Activated T-helper 17 cell treated with anti-CD3 and anti-CD28 coated beads, Interleukin-2, amount 50 U/mL, for 72 hours (primary cell): ENCODE results near the gene CASQ2. TPM values are rescaled to one million over a fixed set of nuclear protein-coding genes. Genes with fewer than 3 reads are reported as not detected.
A peak's percentile ranks its signal among the peaks of the same experiment; 100 is the strongest.

ENCODE experiments used
- ATAC-seq: fragments of 150-1000 bp; cut with Tn5 transposase; replicated peaks from 2 replicates; pipeline ENCODE4 v1.10.0; 2021; ENCODE audit warnings: mild to moderate bottlenecking, moderate library complexity
- H3K27ac Mint-ChIP-seq: one replicate; pipeline ENCODE4 v1.8.0; 2022; ENCODE audit warnings: mixed read lengths
- H3K27me3 Mint-ChIP-seq: one replicate; pipeline ENCODE4 v1.8.0; 2022; ENCODE audit warnings: mixed read lengths
- H3K36me3 Mint-ChIP-seq: one replicate; pipeline ENCODE4 v1.8.0; 2022; ENCODE audit warnings: low read depth, mild to moderate bottlenecking, mixed read lengths
- H3K4me1 Mint-ChIP-seq: one replicate; pipeline ENCODE4 v1.8.0; 2022; ENCODE audit warnings: mixed read lengths
- H3K4me3 Mint-ChIP-seq: one replicate; pipeline ENCODE4 v1.8.0; 2022; ENCODE audit warnings: mild to moderate bottlenecking, mixed read lengths
- H3K9me3 Mint-ChIP-seq: one replicate; pipeline ENCODE4 v1.8.0; 2022; ENCODE audit warnings: mixed read lengths
- total RNA-seq, 2 donors: library from RNA; stranded (reverse); gene quantifications; one replicate each; pipeline ENCODE4 v1.2.3, GENCODE V29; 2022

CASQ2 gene
- not detected for total RNA-seq

- H3K27ac Mint-ChIP-seq = no peak within 1 kb of the TSS
- peaks cover 23% of the 10 kb centered on the region for H3K27me3 Mint-ChIP-seq
- H3K9me3 Mint-ChIP-seq = no peaks in the 10 kb centered on the region
- ATAC-seq = no peak
- no peak within 1 kb of the TSS for H3K4me3 Mint-ChIP-seq
- H3K36me3 Mint-ChIP-seq = no peaks in the 10 kb centered on the region
- no peaks in the 10 kb centered on the region for H3K4me1 Mint-ChIP-seq
Observed at GRCh38 chr1:115768549-115768948, at the start of gene CASQ2. Gene CASQ2, minus strand, starts transcription at chr1:115768714. Its CDS starts 173 bp downstream, at chr1:115768541.

GRCh38 chr1:115815694-115816093 is 47.2 kb upstream of the CASQ2 start:
- Mint-ChIP-seq H3K27me3 (peaks cover 24% of the 10 kb centered on the region), H3K4me1 (no peaks in the 10 kb centered on the region), H3K36me3 (no peaks in the 10 kb centered on the region), H3K9me3 (no peaks in the 10 kb centered on the region), H3K4me3 (no peak overlapping the region), H3K27ac (no peak overlapping the region)
- no peak for ATAC-seq

GRCh38 chr1:115814685-115815398 is 46.3 kb upstream of the CASQ2 start:
- ATAC-seq = no peak
- no peaks in the 10 kb centered on the region for H3K9me3 Mint-ChIP-seq
- H3K27me3 Mint-ChIP-seq = peaks cover 21% of the 10 kb centered on the region
- no peak overlapping the region for H3K4me3 Mint-ChIP-seq
- H3K36me3 Mint-ChIP-seq = no peaks in the 10 kb centered on the region
- no peaks in the 10 kb centered on the region for H3K4me1 Mint-ChIP-seq
- H3K27ac Mint-ChIP-seq = no peak overlapping the region

GRCh38 chr1:115813727-115814126 is 45.2 kb upstream of the CASQ2 start:
- no peak for ATAC-seq
- Mint-ChIP-seq H3K4me1 (no peaks in the 10 kb centered on the region), H3K27me3 (peaks cover 17% of the 10 kb centered on the region), H3K27ac (no peak overlapping the region), H3K4me3 (no peak overlapping the region), H3K36me3 (no peaks in the 10 kb centered on the region), H3K9me3 (no peaks in the 10 kb centered on the region)

- Mint-ChIP-seq H3K9me3 (no peaks in the 10 kb centered on the region), H3K4me1 (no peaks in the 10 kb centered on the region), H3K4me3 (no peak overlapping the region), H3K27me3 (peaks cover 22% of the 10 kb centered on the region), H3K36me3 (no peaks in the 10 kb centered on the region), H3K27ac (no peak overlapping the region)
- ATAC-seq = no peak
Observed at GRCh38 chr1:115811140-115811828, 42.8 kb upstream of the CASQ2 start.

GRCh38 chr1:115810609-115811008 is 42.1 kb upstream of the CASQ2 start:
- no peak for ATAC-seq
- Mint-ChIP-seq H3K4me3 (no peak overlapping the region), H3K27ac (no peak overlapping the region), H3K27me3 (peaks cover 23% of the 10 kb centered on the region), H3K4me1 (no peaks in the 10 kb centered on the region), H3K36me3 (no peaks in the 10 kb centered on the region), H3K9me3 (no peaks in the 10 kb centered on the region)

- no peak overlapping the region for H3K4me3 Mint-ChIP-seq
Observed at GRCh38 chr1:115809847-115810246, 41.3 kb upstream of the CASQ2 start.

GRCh38 chr1:115809076-115809475 is 40.6 kb upstream of the CASQ2 start:
- no peaks in the 10 kb centered on the region for H3K9me3 Mint-ChIP-seq
- H3K4me3 Mint-ChIP-seq = no peak overlapping the region
- peaks cover 25% of the 10 kb centered on the region for H3K27me3 Mint-ChIP-seq
- H3K4me1 Mint-ChIP-seq = no peaks in the 10 kb centered on the region
- ATAC-seq = no peak
- no peaks in the 10 kb centered on the region for H3K36me3 Mint-ChIP-seq
- no peak overlapping the region for H3K27ac Mint-ChIP-seq

More at GRCh38 chr1:115809847-115810246, 41.3 kb upstream of the CASQ2 start:
- no peak for ATAC-seq
- H3K27ac Mint-ChIP-seq = no peak overlapping the region
- no peaks in the 10 kb centered on the region for H3K4me1 Mint-ChIP-seq
- H3K36me3 Mint-ChIP-seq = no peaks in the 10 kb centered on the region
- H3K9me3 Mint-ChIP-seq = no peaks in the 10 kb centered on the region
- peaks cover 27% of the 10 kb centered on the region for H3K27me3 Mint-ChIP-seq

- Mint-ChIP-seq H3K9me3 (no peaks in the 10 kb centered on the region), H3K4me1 (no peaks in the 10 kb centered on the region), H3K36me3 (no peaks in the 10 kb centered on the region), H3K27me3 (peaks cover 16% of the 10 kb centered on the region), H3K4me3 (no peak overlapping the region), H3K27ac (no peak overlapping the region)
- ATAC-seq = peak; percentile 46
Observed at GRCh38 chr1:115807723-115808122, 39.2 kb upstream of the CASQ2 start.

GRCh38 chr1:115805597-115805996 is 37.1 kb upstream of the CASQ2 start:
- Mint-ChIP-seq H3K27ac (no peak overlapping the region), H3K9me3 (no peaks in the 10 kb centered on the region), H3K4me3 (no peak overlapping the region), H3K36me3 (no peaks in the 10 kb centered on the region), H3K27me3 (peaks cover 15% of the 10 kb centered on the region), H3K4me1 (no peaks in the 10 kb centered on the region)
- ATAC-seq = no peak

GRCh38 chr1:115802416-115802815 is 33.9 kb upstream of the CASQ2 start:
- peaks cover 11% of the 10 kb centered on the region for H3K27me3 Mint-ChIP-seq
- no peak for ATAC-seq
- no peaks in the 10 kb centered on the region for H3K9me3 Mint-ChIP-seq
- H3K4me1 Mint-ChIP-seq = no peaks in the 10 kb centered on the region
- H3K36me3 Mint-ChIP-seq = no peaks in the 10 kb centered on the region
- no peak overlapping the region for H3K27ac Mint-ChIP-seq
- no peak overlapping the region for H3K4me3 Mint-ChIP-seq

GRCh38 chr1:115797486-115797885 is 29.0 kb upstream of the CASQ2 start:
- Mint-ChIP-seq H3K9me3 (no peaks in the 10 kb centered on the region), H3K27ac (no peak overlapping the region), H3K4me3 (no peak overlapping the region), H3K27me3 (peaks cover 24% of the 10 kb centered on the region), H3K4me1 (no peaks in the 10 kb centered on the region), H3K36me3 (no peaks in the 10 kb centered on the region)
- ATAC-seq = no peak

GRCh38 chr1:115796897-115797296 is 28.4 kb upstream of the CASQ2 start:
- H3K27me3 Mint-ChIP-seq = peaks cover 30% of the 10 kb centered on the region
- H3K36me3 Mint-ChIP-seq = no peaks in the 10 kb centered on the region
- no peak overlapping the region for H3K27ac Mint-ChIP-seq
- no peak overlapping the region for H3K4me3 Mint-ChIP-seq
- H3K4me1 Mint-ChIP-seq = no peaks in the 10 kb centered on the region
- H3K9me3 Mint-ChIP-seq = no peaks in the 10 kb centered on the region
- ATAC-seq = no peak

- no peak for ATAC-seq
- Mint-ChIP-seq H3K27ac (no peak overlapping the region), H3K9me3 (no peaks in the 10 kb centered on the region), H3K4me3 (no peak overlapping the region), H3K27me3 (peaks cover 30% of the 10 kb centered on the region), H3K36me3 (no peaks in the 10 kb centered on the region), H3K4me1 (no peaks in the 10 kb centered on the region)
Observed at GRCh38 chr1:115796036-115796435, 27.5 kb upstream of the CASQ2 start.

GRCh38 chr1:115794976-115795639 is 26.6 kb upstream of the CASQ2 start:
- no peak overlapping the region for H3K27ac Mint-ChIP-seq
- ATAC-seq = no peak
- H3K27me3 Mint-ChIP-seq = peaks cover 32% of the 10 kb centered on the region
- H3K4me1 Mint-ChIP-seq = no peaks in the 10 kb centered on the region
- H3K9me3 Mint-ChIP-seq = no peaks in the 10 kb centered on the region
- no peaks in the 10 kb centered on the region for H3K36me3 Mint-ChIP-seq
- no peak overlapping the region for H3K4me3 Mint-ChIP-seq
